Parathyroid adenoma (tissue), 2 donors: ENCODE measurements around the gene ITPRIPL1.

ENCODE experiments used
- H2AFZ ChIP-seq: fragments of 300-600 bp; sonication (generic); one replicate; pipeline ENCODE4 v1.7.0; 2017; ENCODE audit warnings: antibody characterized with exemption, mild to moderate bottlenecking
- H3K27ac ChIP-seq: fragments of 300-600 bp; sonication (generic); one replicate; pipeline ENCODE4 v1.7.0; 2017
- H3K27me3 ChIP-seq: fragments of 300-600 bp; sonication (generic); one replicate; pipeline ENCODE4 v1.7.0; 2017; ENCODE audit warnings: low read length; ENCODE audit not compliant: control insufficient read depth, insufficient read depth
- H3K36me3 ChIP-seq: fragments of 300-600 bp; sonication (generic); one replicate; pipeline ENCODE4 v1.7.0; 2017; ENCODE audit warnings: low read length; ENCODE audit not compliant: control insufficient read depth, insufficient read depth
- H3K4me1 ChIP-seq: fragments of 300-600 bp; sonication (generic); one replicate; pipeline ENCODE4 v1.7.0; 2017; ENCODE audit warnings: control low read depth
- H3K4me2 ChIP-seq: fragments of 300-600 bp; sonication (generic); one replicate; pipeline ENCODE4 v1.7.0; 2017; ENCODE audit warnings: low read length
- H3K4me3 ChIP-seq: fragments of 300-600 bp; sonication (generic); one replicate; pipeline ENCODE4 v1.7.0; 2017; ENCODE audit warnings: low read depth, low read length
- H3K79me2 ChIP-seq: fragments of 300-600 bp; sonication (generic); one replicate; pipeline ENCODE4 v1.7.0; 2017; ENCODE audit warnings: control low read depth
- H3K9ac ChIP-seq: fragments of 300-600 bp; sonication (generic); one replicate; pipeline ENCODE4 v1.7.0; 2017; ENCODE audit warnings: mild to moderate bottlenecking
- H3K9me3 ChIP-seq: fragments of 300-600 bp; sonication (generic); one replicate; pipeline ENCODE4 v1.7.0; 2017; ENCODE audit warnings: low read length; ENCODE audit not compliant: control insufficient read depth
- TF ChIP-seq, protein P1 (sequence below): fragments of 300-600 bp; sonication (generic); IDR thresholded peaks from one replicate; pipeline ENCODE4 v1.7.0; 2017; ENCODE audit warnings: antibody characterized with exemption, mild to moderate bottlenecking
- donor health status: primary hyperparathyroidism.

Gene ITPRIPL1

DNA sequence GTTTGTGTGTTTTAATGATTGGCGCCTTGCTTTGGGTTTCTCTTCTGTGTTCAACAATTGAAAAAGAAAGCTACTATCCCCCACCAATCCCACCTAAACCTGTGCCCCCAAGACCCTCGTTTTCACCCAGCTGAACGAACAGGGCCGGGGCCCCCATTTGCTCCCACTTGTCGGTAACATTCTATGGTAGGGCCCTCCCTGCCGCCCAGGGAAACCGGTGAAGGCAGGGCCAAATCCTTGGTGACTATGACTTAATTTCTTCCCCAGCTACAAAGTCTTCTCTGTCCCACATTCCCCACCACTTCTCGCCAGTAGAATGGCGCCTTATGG lies 19.2 kb upstream of the ITPRIPL1 start:
- H3K4me2 ChIP-seq: peak overlapping the region; percentile 93
- H2AFZ ChIP-seq: peak overlapping the region; percentile 99
- TF ChIP-seq, protein P1, sequence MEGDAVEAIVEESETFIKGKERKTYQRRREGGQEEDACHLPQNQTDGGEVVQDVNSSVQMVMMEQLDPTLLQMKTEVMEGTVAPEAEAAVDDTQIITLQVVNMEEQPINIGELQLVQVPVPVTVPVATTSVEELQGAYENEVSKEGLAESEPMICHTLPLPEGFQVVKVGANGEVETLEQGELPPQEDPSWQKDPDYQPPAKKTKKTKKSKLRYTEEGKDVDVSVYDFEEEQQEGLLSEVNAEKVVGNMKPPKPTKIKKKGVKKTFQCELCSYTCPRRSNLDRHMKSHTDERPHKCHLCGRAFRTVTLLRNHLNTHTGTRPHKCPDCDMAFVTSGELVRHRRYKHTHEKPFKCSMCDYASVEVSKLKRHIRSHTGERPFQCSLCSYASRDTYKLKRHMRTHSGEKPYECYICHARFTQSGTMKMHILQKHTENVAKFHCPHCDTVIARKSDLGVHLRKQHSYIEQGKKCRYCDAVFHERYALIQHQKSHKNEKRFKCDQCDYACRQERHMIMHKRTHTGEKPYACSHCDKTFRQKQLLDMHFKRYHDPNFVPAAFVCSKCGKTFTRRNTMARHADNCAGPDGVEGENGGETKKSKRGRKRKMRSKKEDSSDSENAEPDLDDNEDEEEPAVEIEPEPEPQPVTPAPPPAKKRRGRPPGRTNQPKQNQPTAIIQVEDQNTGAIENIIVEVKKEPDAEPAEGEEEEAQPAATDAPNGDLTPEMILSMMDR: no peak
- H3K36me3 ChIP-seq: no peaks in the 10 kb centered on the region
- peak overlapping the region; percentile 73 for H3K27ac ChIP-seq
- peaks cover 13% of the 10 kb centered on the region for H3K79me2 ChIP-seq
- H3K9me3 ChIP-seq: no peaks in the 10 kb centered on the region
- no peaks in the 10 kb centered on the region for H3K27me3 ChIP-seq
- H3K4me1 ChIP-seq: no peaks in the 10 kb centered on the region
- H3K4me3 ChIP-seq: peak overlapping the region; percentile 94
- peak overlapping the region; percentile 64 for H3K9ac ChIP-seq

DNA sequence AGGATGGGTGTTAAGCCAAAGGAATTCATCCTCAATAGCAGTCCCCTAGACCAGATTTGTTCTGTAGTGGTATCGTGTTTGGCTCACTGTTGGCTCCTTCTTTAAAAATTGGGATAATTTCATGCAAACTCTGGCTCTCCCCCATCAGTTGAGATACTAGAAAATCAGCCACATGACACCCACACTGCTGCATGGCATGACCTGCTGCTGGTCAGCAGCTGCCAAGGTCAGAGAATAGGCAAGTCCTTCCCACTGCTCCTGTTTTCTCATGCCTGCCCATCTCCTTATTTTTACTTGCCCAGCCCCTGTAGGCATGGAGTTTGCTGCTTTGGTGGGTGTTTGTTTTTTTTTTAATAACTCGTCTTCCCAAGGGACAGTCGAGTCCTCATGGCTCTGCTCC lies 18.7 kb upstream of the ITPRIPL1 start:
- H3K36me3 ChIP-seq: no peaks in the 10 kb centered on the region
- peak overlapping the region; percentile 94 for H3K4me3 ChIP-seq
- peaks cover 13% of the 10 kb centered on the region for H3K79me2 ChIP-seq
- TF ChIP-seq, protein P1: no peak
- H3K9ac ChIP-seq: no peak overlapping the region
- H3K4me1 ChIP-seq: no peaks in the 10 kb centered on the region
- H3K4me2 ChIP-seq: peak overlapping the region; percentile 93
- peak overlapping the region; percentile 99 for H2AFZ ChIP-seq
- H3K9me3 ChIP-seq: no peaks in the 10 kb centered on the region
- H3K27ac ChIP-seq: peak overlapping the region; percentile 73
- no peaks in the 10 kb centered on the region for H3K27me3 ChIP-seq

DNA sequence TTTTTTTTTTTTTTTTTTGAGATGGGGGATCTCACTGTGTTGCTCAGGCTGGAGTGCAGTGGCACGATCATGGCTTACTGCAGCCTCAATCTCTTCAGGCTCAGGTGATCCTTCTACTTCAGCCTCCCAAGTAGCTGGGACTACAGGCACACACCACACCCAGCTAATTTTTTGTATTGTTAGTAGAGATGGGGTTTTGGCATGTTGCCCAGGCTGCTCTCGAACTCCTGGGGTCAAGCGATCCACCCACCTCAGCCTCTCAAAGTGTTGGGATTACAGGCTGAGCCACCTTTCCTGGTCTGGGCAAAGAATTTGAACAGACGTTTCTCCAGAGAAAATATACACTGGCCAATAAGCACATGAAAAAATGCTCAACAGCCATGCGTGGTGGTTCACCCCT lies 16.9 kb upstream of the ITPRIPL1 start:
- TF ChIP-seq, protein P1: no peak
- H3K9ac ChIP-seq: no peak overlapping the region
- H3K9me3 ChIP-seq: no peaks in the 10 kb centered on the region
- no peaks in the 10 kb centered on the region for H3K36me3 ChIP-seq
- H3K27me3 ChIP-seq: no peaks in the 10 kb centered on the region
- H3K4me2 ChIP-seq: no peak overlapping the region
- H3K27ac ChIP-seq: no peak overlapping the region
- no peak overlapping the region for H3K4me3 ChIP-seq
- peaks cover 8% of the 10 kb centered on the region for H3K79me2 ChIP-seq
- no peaks in the 10 kb centered on the region for H3K4me1 ChIP-seq
- H2AFZ ChIP-seq: no peak overlapping the region

DNA sequence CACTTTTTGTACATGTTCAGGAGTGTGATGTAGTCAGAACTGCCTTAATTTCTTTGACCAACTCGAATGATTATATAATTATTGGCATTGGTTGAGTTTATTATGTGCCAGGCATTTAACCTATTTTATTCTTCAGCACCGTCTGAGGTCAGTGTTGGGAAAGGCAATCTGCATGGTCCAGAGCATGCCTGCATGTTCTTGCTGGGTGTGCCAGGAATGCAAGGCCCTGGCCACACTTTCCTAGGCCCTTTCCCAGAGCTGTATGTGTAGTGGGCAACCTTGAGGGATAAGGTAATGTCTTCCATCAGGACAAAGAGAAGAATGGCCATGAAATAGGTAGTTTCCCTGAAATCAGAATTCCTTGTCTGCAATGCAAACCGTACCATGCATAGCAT lies 10.1 kb upstream of the ITPRIPL1 start:
- Histone ChIP-seq H3K4me1 (no peaks in the 10 kb centered on the region), H3K27me3 (no peaks in the 10 kb centered on the region), H2AFZ (no peak overlapping the region), H3K4me3 (no peak overlapping the region), H3K4me2 (no peak overlapping the region), H3K9ac (no peak overlapping the region), H3K36me3 (no peaks in the 10 kb centered on the region), H3K79me2 (no peaks in the 10 kb centered on the region), H3K9me3 (no peaks in the 10 kb centered on the region), H3K27ac (no peak overlapping the region)
- TF ChIP-seq, protein P1: no peak

DNA sequence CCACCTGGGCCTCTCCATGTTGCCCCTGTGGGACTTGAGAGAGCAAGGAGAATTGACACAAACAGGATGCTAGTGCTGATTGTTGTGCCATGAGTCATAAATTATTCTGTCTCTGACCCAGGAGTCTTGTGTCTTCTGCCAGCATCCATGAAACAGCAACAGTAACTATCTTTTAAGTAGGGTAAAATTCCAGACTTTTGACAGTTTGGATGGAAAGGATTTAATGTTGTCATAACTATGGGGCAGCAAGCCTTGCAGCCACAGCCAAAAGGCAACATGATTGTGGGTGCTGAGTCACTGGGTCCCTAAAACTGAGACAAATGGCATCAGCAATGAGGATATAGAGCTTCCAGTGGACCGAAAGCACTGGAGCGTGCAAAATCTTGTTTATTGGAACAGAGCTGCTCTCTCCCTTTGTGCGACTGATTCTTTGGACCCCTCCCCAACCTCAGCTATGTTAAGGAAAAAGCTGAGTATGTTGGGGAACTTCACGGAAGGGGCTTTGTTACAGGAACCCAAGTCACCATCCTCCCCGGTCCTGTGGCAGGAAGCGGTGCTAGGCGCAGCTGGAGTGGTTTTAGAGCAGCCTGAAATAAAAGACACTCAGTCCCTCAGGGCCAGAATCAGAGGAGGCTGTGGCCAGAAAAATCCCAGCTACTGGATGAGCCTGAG lies 9.6 kb upstream of the ITPRIPL1 start:
- H3K27me3 ChIP-seq: no peaks in the 10 kb centered on the region
- no peaks in the 10 kb centered on the region for H3K9me3 ChIP-seq
- H3K79me2 ChIP-seq: no peaks in the 10 kb centered on the region
- TF ChIP-seq, protein P1: no peak
- H3K4me1 ChIP-seq: no peaks in the 10 kb centered on the region
- H3K27ac ChIP-seq: no peak overlapping the region
- H3K9ac ChIP-seq: no peak overlapping the region
- no peak overlapping the region for H2AFZ ChIP-seq
- H3K4me2 ChIP-seq: no peak overlapping the region
- H3K36me3 ChIP-seq: no peaks in the 10 kb centered on the region
- no peak overlapping the region for H3K4me3 ChIP-seq
